Endothelial cell (in vitro differentiated cells): ENCODE measurements around the gene CHCT1. TPM values are rescaled to one million over a fixed set of nuclear protein-coding genes. Genes with fewer than 3 reads are reported as not detected.
"Not testable (repeated sequence)": the region's sequence is repeated elsewhere in the genome, so short reads cannot be mapped to it uniquely, and the experiment has no call there.

Experiments used
- DNase-seq: peaks from one replicate; pipeline ENCODE4 v3.0.0; 2021; ENCODE audit warnings: low spot score
- H3K27ac Mint-ChIP-seq: one replicate; pipeline ENCODE4 v1.8.0; 2021; ENCODE audit warnings: mixed read lengths, inconsistent platforms; ENCODE audit not compliant: unreplicated experiment
- H3K27me3 Mint-ChIP-seq: one replicate; pipeline ENCODE4 v1.8.0; 2021; ENCODE audit warnings: mild to moderate bottlenecking, moderate library complexity, mixed read lengths, inconsistent platforms; ENCODE audit not compliant: unreplicated experiment
- H3K36me3 Mint-ChIP-seq: one replicate; pipeline ENCODE4 v1.8.0; 2021; ENCODE audit warnings: mild to moderate bottlenecking, low read depth, mixed read lengths, inconsistent platforms; ENCODE audit not compliant: unreplicated experiment
- H3K4me1 Mint-ChIP-seq: one replicate; pipeline ENCODE4 v1.8.0; 2021; ENCODE audit warnings: mild to moderate bottlenecking, mixed read lengths, inconsistent platforms; ENCODE audit not compliant: unreplicated experiment
- H3K4me3 Mint-ChIP-seq: one replicate; pipeline ENCODE4 v1.8.0; 2021; ENCODE audit warnings: mild to moderate bottlenecking, mixed read lengths, inconsistent platforms; ENCODE audit not compliant: unreplicated experiment
- H3K9me3 Mint-ChIP-seq: one replicate; pipeline ENCODE4 v1.8.0; 2021; ENCODE audit warnings: mixed read lengths, inconsistent platforms; ENCODE audit not compliant: unreplicated experiment
- CTCF ChIP-seq: fragments of 200-600 bp; sonication (generic); IDR thresholded peaks from one replicate; pipeline ENCODE4 v1.5.0; 2021; ENCODE audit warnings: antibody characterized with exemption; ENCODE audit not compliant: unreplicated experiment
- total RNA-seq: library from RNA; stranded (reverse); fragmentation: NEBNext Ultra II Directional; extraction: Animal tissue kit (Norgen Biotek cat#: 25700); gene quantifications from one replicate; pipeline ENCODE4 v1.2.1, GENCODE V29; 2021; ENCODE audit not compliant: unreplicated experiment

Gene CHCT1
- total RNA-seq, 1 donor from 2014 or later = not detected

- no peak for TF ChIP-seq CTCF
- Mint-ChIP-seq H3K27ac (no peak overlapping the region), H3K4me3 (no peak overlapping the region), H3K36me3 (no peaks in the 10 kb centered on the region), H3K27me3 (peaks cover 5% of the 10 kb centered on the region), H3K9me3 (no peaks in the 10 kb centered on the region), H3K4me1 (peaks cover 3% of the 10 kb centered on the region)
- DNase-seq = no peak
Observed at GRCh38 chr17:60416368-60416925, 5.8 kb upstream of the CHCT1 start.

GRCh38 chr17:60419003-60419402, 3.3 kb upstream of the CHCT1 start:
- H3K36me3 Mint-ChIP-seq, DNase-seq, H3K27me3 Mint-ChIP-seq, H3K9me3 Mint-ChIP-seq, H3K4me3 Mint-ChIP-seq, H3K4me1 Mint-ChIP-seq, H3K27ac Mint-ChIP-seq: not testable (repeated sequence)

- not testable (repeated sequence) for H3K4me1 Mint-ChIP-seq, H3K9me3 Mint-ChIP-seq, H3K36me3 Mint-ChIP-seq, H3K27me3 Mint-ChIP-seq, H3K27ac Mint-ChIP-seq, DNase-seq, H3K4me3 Mint-ChIP-seq
Observed at GRCh38 chr17:60419875-60420274, 2.4 kb upstream of the CHCT1 start.

GRCh38 chr17:60421273-60422161, 772 bp upstream of the CHCT1 start:
- DNase-seq = peak; percentile 77
- Mint-ChIP-seq H3K9me3 (no peaks in the 10 kb centered on the region), H3K36me3 (no peaks in the 10 kb centered on the region), H3K4me1 (peaks cover 5% of the 10 kb centered on the region), H3K4me3 (peak overlapping the region; percentile 82), H3K27me3 (peaks cover 8% of the 10 kb centered on the region), H3K27ac (peak overlapping the region; percentile 38)
- peak; percentile 92 for TF ChIP-seq CTCF

GRCh38 chr17:60423865-60424264, 1.6 kb downstream of the CHCT1 start:
- no peak for TF ChIP-seq CTCF
- Mint-ChIP-seq H3K9me3 (no peaks in the 10 kb centered on the region), H3K4me3 (no peak overlapping the region), H3K4me1 (peaks cover 5% of the 10 kb centered on the region), H3K27ac (no peak overlapping the region), H3K27me3 (peaks cover 8% of the 10 kb centered on the region), H3K36me3 (no peaks in the 10 kb centered on the region)
- no peak for DNase-seq

GRCh38 chr17:60425626-60426025, 3.3 kb downstream of the CHCT1 start:
- DNase-seq = no peak
- TF ChIP-seq CTCF = no peak
- Mint-ChIP-seq H3K36me3 (no peaks in the 10 kb centered on the region), H3K4me1 (peaks cover 5% of the 10 kb centered on the region), H3K27me3 (peaks cover 8% of the 10 kb centered on the region), H3K27ac (no peak overlapping the region), H3K9me3 (no peaks in the 10 kb centered on the region), H3K4me3 (no peak overlapping the region)
